ENCODE measurements around the gene ATOSB. TPM values are rescaled to one million over a fixed set of nuclear protein-coding genes. Genes with fewer than 3 reads are reported as not detected.
A peak's percentile ranks its signal among the peaks of the same experiment; 100 is the strongest.

ATOSB gene
- total and polyA plus RNA-seq, 9 of the 15 experiments (the other 6 are each of a cell fraction or from before 2014, with no cell fraction given): 0.45 to 8.0 (median 4.2) TPM

DNA sequence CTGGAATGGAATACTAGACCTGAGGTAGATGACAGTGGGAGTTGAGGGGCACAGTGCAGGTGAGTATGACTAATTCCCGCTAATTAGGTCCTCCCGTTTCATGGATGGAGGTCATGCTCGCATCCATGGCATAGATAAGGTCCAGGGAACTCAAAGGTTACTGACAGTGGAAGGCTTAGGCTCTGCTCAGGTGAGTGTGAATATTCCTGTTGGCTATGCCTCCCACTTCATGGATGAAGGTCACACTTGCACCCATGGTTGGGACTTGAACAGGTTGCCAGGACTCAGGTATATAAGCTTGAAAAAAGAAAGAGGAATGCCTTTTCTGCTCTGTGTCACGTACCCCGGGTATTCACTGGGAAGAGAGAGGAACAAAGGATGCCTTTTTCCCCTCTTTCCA, 26.4 kb upstream of the ATOSB start (continued):
- TF ChIP-seq, protein P1, sequence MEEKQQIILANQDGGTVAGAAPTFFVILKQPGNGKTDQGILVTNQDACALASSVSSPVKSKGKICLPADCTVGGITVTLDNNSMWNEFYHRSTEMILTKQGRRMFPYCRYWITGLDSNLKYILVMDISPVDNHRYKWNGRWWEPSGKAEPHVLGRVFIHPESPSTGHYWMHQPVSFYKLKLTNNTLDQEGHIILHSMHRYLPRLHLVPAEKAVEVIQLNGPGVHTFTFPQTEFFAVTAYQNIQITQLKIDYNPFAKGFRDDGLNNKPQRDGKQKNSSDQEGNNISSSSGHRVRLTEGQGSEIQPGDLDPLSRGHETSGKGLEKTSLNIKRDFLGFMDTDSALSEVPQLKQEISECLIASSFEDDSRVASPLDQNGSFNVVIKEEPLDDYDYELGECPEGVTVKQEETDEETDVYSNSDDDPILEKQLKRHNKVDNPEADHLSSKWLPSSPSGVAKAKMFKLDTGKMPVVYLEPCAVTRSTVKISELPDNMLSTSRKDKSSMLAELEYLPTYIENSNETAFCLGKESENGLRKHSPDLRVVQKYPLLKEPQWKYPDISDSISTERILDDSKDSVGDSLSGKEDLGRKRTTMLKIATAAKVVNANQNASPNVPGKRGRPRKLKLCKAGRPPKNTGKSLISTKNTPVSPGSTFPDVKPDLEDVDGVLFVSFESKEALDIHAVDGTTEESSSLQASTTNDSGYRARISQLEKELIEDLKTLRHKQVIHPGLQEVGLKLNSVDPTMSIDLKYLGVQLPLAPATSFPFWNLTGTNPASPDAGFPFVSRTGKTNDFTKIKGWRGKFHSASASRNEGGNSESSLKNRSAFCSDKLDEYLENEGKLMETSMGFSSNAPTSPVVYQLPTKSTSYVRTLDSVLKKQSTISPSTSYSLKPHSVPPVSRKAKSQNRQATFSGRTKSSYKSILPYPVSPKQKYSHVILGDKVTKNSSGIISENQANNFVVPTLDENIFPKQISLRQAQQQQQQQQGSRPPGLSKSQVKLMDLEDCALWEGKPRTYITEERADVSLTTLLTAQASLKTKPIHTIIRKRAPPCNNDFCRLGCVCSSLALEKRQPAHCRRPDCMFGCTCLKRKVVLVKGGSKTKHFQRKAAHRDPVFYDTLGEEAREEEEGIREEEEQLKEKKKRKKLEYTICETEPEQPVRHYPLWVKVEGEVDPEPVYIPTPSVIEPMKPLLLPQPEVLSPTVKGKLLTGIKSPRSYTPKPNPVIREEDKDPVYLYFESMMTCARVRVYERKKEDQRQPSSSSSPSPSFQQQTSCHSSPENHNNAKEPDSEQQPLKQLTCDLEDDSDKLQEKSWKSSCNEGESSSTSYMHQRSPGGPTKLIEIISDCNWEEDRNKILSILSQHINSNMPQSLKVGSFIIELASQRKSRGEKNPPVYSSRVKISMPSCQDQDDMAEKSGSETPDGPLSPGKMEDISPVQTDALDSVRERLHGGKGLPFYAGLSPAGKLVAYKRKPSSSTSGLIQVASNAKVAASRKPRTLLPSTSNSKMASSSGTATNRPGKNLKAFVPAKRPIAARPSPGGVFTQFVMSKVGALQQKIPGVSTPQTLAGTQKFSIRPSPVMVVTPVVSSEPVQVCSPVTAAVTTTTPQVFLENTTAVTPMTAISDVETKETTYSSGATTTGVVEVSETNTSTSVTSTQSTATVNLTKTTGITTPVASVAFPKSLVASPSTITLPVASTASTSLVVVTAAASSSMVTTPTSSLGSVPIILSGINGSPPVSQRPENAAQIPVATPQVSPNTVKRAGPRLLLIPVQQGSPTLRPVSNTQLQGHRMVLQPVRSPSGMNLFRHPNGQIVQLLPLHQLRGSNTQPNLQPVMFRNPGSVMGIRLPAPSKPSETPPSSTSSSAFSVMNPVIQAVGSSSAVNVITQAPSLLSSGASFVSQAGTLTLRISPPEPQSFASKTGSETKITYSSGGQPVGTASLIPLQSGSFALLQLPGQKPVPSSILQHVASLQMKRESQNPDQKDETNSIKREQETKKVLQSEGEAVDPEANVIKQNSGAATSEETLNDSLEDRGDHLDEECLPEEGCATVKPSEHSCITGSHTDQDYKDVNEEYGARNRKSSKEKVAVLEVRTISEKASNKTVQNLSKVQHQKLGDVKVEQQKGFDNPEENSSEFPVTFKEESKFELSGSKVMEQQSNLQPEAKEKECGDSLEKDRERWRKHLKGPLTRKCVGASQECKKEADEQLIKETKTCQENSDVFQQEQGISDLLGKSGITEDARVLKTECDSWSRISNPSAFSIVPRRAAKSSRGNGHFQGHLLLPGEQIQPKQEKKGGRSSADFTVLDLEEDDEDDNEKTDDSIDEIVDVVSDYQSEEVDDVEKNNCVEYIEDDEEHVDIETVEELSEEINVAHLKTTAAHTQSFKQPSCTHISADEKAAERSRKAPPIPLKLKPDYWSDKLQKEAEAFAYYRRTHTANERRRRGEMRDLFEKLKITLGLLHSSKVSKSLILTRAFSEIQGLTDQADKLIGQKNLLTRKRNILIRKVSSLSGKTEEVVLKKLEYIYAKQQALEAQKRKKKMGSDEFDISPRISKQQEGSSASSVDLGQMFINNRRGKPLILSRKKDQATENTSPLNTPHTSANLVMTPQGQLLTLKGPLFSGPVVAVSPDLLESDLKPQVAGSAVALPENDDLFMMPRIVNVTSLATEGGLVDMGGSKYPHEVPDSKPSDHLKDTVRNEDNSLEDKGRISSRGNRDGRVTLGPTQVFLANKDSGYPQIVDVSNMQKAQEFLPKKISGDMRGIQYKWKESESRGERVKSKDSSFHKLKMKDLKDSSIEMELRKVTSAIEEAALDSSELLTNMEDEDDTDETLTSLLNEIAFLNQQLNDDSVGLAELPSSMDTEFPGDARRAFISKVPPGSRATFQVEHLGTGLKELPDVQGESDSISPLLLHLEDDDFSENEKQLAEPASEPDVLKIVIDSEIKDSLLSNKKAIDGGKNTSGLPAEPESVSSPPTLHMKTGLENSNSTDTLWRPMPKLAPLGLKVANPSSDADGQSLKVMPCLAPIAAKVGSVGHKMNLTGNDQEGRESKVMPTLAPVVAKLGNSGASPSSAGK (IDR thresholded peaks at IDR 0.05): no peak
- TF ChIP-seq, protein P2, sequence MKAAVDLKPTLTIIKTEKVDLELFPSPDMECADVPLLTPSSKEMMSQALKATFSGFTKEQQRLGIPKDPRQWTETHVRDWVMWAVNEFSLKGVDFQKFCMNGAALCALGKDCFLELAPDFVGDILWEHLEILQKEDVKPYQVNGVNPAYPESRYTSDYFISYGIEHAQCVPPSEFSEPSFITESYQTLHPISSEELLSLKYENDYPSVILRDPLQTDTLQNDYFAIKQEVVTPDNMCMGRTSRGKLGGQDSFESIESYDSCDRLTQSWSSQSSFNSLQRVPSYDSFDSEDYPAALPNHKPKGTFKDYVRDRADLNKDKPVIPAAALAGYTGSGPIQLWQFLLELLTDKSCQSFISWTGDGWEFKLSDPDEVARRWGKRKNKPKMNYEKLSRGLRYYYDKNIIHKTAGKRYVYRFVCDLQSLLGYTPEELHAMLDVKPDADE (conservative IDR thresholded peaks at IDR 0.05; ENCODE audit: control insufficient read depth, low read depth, low read length): no peak
- TF ChIP-seq, protein P3, sequence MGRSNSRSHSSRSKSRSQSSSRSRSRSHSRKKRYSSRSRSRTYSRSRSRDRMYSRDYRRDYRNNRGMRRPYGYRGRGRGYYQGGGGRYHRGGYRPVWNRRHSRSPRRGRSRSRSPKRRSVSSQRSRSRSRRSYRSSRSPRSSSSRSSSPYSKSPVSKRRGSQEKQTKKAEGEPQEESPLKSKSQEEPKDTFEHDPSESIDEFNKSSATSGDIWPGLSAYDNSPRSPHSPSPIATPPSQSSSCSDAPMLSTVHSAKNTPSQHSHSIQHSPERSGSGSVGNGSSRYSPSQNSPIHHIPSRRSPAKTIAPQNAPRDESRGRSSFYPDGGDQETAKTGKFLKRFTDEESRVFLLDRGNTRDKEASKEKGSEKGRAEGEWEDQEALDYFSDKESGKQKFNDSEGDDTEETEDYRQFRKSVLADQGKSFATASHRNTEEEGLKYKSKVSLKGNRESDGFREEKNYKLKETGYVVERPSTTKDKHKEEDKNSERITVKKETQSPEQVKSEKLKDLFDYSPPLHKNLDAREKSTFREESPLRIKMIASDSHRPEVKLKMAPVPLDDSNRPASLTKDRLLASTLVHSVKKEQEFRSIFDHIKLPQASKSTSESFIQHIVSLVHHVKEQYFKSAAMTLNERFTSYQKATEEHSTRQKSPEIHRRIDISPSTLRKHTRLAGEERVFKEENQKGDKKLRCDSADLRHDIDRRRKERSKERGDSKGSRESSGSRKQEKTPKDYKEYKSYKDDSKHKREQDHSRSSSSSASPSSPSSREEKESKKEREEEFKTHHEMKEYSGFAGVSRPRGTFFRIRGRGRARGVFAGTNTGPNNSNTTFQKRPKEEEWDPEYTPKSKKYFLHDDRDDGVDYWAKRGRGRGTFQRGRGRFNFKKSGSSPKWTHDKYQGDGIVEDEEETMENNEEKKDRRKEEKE (IDR thresholded peaks at IDR 0.05; ENCODE audit: borderline replicate concordance in 1 of 2, control insufficient read depth in 1 of 2, low read depth in 2 of 2, low read length in 1 of 2): no peak
- TF ChIP-seq ZNF707 (CRISPR knock-in tag; conservative IDR thresholded peaks at IDR 0.05): no peak
- no peak for TF ChIP-seq MTA3 (IDR thresholded peaks at IDR 0.05; ENCODE audit: borderline replicate concordance)
- TF ChIP-seq MEF2D (tag; conservative IDR thresholded peaks at IDR 0.05; ENCODE audit: low read depth): no peak
- no peak for TF ChIP-seq MYC (IDR thresholded peaks at IDR 0.05; ENCODE audit: low read depth, low read length)
- TF ChIP-seq MYC (CRISPR knock-in tag; IDR thresholded peaks at IDR 0.05; ENCODE audit: borderline replicate concordance, low read depth): no peak
- TF ChIP-seq HDAC6 (IDR thresholded peaks at IDR 0.05; ENCODE audit: low read depth, low read length): no peak
- TF ChIP-seq JUN (IDR thresholded peaks at IDR 0.05; ENCODE audit: borderline replicate concordance, low read depth, low read length): no peak
- no peak for TF ChIP-seq JUN (CRISPR knock-in tag; IDR thresholded peaks at IDR 0.05; ENCODE audit: borderline replicate concordance)
- TF ChIP-seq TAF9B (IDR thresholded peaks at IDR 0.05; ENCODE audit: partially characterized antibody): no peak
- TF ChIP-seq TRIM28 (IDR thresholded peaks at IDR 0.05): peak; percentile 89
